ENCODE measurements around the gene CDH19. TPM values are rescaled to one million over a fixed set of nuclear protein-coding genes. Genes with fewer than 3 reads are reported as not detected.
"Not testable (repeated sequence)": the region's sequence is repeated elsewhere in the genome, so short reads cannot be mapped to it uniquely, and the experiment has no call there.

The CDH19 gene
- total RNA-seq, 1 experiment from 2014 or later = not detected

DNA sequence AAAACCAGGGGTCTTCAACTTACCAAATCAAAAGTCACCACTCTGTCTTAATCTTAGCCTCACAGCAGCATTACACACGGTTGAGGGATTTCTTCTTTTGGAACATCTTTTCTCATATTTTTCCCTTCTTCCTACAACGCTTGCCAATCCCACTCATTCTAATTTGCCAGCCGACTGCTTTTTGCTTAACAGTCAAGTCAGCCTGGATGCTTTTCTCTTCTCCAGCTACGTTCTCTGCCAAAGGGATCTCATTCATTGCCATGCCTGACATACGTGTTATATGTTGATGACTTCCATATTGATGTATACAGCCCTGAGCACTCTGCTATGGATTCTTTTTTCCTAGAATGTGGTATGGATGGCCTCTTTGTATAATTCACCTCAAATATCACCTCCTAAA is 37.3 kb downstream of the CDH19 start:
- no peak for DNase-seq (ENCODE audit: low read depth)

DNA sequence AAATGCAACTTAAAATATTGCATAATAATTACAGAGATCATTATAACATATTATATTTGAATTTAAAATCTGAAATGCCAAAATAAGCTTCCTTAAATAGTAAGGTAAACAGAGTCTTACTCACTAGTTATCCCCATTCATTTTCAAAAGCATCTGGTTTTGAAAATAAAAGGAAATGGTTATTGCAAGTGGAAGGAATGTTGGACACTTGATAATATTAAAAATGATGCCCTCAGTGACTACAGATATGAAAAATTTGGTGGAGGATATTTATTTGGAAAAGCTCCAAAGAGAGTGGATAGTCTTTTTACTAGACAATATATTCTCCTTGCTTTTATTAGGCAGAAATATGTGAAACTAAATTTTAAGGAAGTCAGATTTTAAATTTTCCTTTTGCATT is 39.7 kb downstream of the CDH19 start:
- DNase-seq (ENCODE audit: low read depth) = no peak

DNA sequence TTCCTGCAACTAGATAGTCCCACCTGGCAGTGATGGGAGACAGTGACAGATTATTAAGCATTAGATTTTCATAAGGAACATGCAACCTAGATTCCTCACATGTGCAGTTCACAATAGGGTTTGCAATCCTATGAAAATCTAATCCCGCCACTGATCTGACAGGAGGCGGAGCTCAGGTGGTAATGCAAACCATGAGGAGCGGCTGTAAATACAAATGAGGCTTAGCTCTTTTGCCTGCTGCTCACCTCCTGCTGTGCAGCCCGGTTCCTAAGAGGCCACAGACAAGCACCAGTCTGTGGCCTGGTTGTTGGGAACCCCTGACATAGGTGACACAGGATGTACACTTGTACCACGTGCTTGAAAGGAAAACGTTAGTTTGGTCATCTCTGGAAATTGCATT is 41.6 kb downstream of the CDH19 start:
- DNase-seq (ENCODE audit: low read depth) = no peak

DNA sequence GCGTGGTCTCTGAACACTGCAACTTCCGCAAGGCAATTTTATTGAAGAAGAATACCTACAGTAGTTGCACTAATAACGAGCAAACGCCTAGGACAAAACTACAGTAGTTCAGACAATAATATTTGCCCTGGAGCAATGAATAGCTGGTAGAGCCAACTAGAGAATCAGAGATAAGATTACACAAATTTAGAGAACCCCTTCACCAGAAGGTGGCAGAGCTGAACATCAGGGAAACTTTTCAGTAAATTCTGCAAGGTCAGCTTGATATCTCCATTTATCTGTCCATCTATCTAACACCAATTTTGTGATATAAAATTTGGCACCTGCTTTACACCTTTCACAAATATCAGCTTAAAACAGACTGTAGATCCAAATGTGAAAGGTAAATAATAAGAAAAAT is 43.8 kb downstream of the CDH19 start:
- no peak for DNase-seq (ENCODE audit: low read depth)

DNA sequence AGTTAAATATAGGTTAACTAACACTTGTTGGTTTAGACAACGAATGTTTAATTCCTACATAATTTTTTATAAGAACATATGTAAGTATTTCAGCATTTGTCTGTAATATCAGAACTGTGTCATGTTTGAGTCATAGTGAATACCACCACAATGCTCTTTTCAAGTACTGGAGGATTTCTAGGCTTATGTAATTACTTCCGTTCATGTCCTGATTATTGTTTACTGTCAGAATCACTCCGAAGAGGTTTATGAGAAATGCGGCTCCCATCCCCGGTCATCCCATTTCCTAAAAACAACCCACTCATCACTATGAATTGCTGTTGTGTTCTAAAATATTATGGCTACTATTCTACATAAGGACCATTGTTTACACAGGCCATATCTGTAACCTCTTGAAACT is 45.1 kb downstream of the CDH19 start:
- DNase-seq (ENCODE audit: low read depth) = no peak

DNA sequence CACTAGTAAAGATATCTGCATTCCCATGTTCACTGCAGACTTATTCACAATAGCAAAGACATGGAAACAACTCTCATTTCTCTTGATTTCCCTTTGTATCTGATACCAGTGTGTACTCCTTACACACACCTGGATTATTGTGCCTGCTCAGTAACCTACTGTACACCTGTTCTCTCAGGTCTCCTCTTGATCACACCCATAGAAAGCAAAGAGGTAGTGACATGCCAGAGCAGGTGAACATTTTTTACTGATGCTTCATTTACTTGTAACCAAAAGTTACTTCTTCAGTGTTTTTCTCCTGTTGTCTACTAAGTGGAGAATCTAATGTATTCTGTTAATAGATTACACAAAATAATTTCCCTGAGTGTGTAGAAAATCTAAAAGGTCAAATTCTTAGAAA is 46.8 kb downstream of the CDH19 start:
- DNase-seq (ENCODE audit: low read depth) = no peak

DNA sequence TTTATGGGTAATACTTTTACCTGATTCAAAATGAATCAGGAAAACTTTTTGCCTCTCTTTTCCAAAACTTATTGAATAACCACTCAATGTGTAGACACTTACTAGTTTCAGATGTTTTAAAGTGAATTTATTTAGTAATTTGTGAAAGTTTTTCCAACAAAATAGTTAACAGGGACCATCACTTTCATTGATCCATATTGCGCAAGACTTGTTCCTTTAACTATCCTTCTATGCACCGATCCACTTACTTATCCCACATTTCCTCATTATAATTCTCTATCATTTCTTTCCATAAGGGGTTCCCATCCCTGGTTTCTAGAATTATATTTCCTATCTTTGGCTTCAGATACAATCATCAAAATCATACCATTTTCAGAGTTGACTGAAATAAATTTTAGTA is 48.3 kb downstream of the CDH19 start:
- DNase-seq (ENCODE audit: low read depth) = no peak

DNA sequence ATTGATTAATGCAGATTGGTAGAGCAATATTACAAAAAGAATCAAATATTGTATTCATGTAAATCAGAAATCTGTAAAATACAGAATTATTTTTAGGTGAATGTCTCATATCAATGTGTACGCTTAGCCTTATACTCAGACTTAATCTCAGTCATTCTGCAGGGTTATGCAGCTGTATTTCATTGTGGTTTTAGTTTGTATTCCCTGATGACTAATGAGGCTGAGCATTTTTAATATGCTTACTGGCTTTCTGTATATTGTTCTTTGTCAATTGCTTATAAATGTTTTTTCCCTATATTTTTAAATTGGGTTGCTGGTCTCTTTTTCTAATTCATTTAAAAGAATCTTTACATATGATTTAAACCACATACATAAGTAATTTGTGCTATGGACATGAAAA is 50.1 kb downstream of the CDH19 start:
- no peak for DNase-seq (ENCODE audit: low read depth)

DNA sequence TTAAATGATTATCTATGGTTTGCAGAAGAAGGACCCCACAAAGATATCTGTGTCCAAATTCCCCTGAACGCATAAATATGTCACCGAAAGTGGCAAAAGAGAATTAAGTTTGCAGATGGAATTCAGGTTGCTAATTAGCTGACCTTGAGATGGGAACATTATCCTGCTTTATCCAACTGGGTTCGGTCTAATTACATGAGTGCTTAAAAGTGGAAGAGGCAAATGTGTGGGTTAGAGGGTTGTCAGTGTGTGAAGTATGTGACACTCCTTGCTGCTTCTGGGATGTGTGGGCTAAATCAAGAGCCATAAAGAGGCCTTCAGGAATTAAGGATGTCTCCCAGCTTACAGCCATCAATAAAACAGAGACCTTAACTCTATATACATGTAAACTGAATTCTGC is 53.5 kb downstream of the CDH19 start:
- no peak for DNase-seq (ENCODE audit: low read depth)

DNA sequence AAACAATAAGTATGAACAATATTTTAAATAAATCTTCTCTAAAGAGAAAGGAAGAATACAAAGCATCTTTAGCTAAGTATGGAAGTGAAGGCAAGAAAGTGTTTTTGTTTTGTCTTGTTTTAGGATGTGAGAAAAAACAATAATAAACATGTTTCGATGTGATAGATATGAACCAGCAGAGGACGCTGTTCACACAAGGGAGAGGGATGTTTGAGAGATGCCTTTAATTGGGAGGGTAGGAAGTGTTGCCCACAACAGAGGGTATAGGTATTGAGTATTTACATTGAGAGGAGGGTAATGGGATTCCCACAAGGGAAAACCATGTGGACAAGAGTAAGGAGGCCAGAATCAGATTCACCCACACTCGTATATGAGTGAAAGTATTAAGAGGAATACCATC is 55.1 kb downstream of the CDH19 start:
- DNase-seq (ENCODE audit: low read depth) = no peak

DNA sequence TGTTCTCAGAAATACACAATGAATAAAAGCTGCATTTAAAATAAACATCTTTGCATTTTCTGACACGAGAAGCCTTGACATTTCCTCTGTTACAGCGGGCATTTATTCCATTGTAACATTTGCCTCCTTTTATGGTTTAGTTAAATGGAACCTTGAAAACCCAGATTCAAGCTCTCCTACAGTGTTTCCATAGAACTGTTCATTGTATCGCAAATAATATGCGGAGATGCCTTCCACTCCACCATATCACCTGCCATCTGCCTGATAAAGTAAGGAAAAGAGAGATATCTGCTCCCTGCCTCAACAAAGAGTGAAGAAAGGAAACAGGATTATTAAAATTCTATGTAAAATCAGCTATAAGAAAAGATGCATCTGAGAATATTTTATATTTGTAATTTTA is 69.8 kb downstream of the CDH19 start:
- no peak for DNase-seq (ENCODE audit: low read depth)

DNA sequence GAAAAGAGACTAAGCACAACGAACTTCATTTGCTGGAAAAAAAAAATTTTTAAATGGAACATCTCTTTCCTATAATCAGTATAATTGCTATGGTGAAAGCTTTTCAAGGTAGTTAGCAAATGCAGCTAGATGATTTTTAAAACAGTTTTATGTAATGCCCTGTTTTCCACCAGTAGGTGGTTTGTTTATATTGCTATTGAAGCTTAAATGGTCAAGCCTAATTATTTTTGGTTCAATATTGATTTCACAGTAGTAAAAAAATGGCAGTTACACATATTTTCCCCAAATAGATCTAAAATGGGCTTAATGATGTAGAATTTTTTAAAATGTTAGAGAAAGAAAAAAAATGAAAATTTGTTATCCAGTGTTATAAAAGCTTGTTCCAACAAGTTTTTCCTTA is 70.2 kb downstream of the CDH19 start:
- DNase-seq (ENCODE audit: low read depth) = no peak

DNA sequence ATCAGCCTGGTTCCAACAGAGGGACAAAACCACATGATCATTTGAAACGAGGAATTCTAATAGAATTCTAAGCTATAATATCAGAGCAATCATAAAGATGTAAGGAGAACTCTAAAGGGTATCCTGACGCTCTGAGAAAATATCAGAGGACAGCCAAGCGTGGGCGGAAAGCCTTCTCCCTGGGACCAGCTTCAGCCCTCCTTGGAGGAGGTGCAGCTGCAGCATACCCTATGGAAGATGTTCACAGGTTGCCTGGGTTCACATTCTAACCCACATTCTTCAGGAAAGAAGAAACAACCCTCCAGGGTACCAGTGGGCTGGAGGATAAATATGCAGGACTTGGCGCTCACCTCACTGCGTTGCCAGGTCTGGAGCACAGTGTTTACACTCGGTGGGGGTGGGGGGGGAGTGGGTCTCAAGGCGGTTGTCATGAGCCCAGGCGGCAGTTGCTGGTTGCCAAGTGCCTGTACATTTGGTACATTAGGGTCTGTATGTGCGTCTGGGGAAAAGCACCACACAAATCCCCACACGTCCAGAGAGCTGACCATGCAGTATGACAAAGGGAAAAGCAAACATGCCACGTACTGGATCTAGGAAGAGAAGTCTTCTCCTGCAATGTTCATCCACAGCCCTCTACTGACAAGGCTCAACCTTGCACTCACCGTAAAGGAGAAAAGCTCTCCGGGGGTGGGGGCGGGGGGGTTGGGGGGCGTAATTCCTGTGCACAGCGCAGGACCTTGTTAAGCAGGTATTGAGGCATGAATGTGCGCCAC is 80.5 kb downstream of the CDH19 start:
- DNase-seq (ENCODE audit: low read depth) = no peak

DNA sequence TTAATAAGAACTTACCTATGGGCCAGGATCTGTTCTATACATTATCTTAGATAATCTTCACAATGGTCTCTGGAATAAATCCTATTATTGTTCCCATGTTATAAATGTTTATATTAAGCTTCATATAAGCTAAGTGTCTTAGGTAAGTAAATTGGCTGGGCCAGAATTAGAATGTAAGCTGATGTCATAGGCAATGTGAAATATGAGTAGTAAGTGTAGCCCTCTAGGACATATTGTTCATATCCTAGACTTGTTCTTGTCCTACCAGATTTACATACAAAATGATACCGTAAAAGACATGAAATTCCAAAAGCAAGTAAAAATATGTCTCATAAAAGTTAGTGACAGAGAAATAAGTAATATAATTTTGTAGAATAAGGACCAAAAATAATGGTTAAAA is 89.9 kb downstream of the CDH19 start:
- no peak for DNase-seq (ENCODE audit: low read depth)

DNA sequence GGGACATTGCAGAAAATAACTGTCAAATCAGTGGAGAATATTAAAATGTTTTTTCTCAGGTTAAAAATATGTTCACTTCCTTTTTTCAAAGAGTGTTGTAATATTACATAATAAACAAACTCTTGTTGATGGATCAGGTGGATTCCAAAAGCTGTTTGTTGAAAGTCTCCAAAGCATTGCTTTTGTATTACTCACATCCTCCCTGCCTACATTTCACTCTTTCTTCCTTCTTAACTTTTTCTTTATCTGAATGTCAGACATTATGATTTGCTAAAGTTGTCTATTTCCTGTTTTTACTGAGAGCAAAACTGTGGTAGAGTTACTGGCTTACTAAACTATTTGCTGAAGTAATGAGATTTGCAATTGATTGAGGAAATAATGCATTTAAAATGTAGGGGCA is 92.1 kb downstream of the CDH19 start:
- DNase-seq (ENCODE audit: low read depth) = no peak

DNA sequence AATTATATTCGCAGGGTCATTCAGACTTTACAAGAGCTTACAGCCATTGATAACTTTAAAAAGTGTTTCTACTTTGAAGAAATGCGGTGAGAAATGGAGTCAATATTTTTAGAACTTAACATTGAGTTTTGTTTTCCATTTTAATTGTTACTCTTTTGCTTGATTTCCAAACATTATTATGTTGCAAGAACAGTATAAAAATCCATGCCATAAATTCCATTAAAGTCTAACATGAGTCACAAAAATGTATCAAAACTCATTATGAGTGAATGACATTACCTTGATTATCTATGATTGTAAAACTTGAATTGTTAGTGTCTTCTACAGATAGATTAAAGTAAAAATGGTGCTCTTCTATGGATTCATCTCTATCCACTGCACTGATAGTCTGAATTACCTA is 92.6 kb downstream of the CDH19 start:
- no peak for DNase-seq (ENCODE audit: low read depth)

DNA sequence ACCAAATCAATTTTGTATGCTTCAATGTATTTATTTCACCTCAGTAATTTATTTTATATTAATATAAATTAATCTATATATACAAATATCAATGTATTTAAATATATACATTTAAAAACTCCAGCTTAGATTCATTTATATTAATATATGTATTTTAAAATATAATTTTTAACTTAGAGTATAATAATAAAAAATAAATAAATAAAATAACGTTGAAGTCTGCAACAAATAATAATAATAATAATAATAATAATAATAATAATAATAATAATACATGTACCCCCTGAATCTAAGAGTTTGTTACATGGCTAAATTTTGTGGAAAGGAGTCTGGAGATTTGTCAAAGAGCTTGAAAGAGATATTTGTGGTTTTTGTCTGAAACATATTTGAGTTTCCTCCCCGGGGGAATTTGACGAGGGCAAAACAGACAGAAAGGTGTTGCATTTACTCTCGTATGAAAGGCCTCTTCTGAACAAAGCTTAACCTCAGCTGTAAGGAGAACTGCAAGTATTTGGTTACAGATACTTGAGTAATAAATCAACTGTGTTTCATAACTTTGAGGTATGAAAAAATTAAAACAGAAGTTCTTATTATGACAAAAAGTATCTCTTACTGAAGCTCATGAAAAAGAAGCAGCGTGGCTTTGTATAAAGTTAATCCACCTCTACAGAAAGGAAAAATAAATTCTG is 93.4 kb downstream of the CDH19 start:
- no peak for DNase-seq (ENCODE audit: low read depth)

DNA sequence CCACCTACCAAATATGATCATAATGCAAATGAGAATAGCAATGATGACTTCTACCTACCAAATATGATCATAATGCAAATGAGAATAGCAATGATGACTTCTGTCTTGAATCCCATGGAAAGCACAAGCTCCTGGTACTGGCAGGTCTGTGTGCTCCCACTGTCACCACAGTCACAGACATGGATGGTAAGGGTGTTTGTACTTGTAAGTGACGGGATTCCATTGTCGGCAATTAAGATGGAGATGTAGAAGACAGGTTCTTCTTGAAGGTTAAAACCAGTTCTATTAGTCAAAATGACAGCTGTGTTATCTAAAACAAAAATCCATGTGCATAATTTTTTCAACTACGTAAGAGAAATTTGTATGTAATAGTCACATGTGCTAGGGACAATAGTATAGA is 95.0 kb downstream of the CDH19 start:
- DNase-seq (ENCODE audit: low read depth) = no peak

DNA sequence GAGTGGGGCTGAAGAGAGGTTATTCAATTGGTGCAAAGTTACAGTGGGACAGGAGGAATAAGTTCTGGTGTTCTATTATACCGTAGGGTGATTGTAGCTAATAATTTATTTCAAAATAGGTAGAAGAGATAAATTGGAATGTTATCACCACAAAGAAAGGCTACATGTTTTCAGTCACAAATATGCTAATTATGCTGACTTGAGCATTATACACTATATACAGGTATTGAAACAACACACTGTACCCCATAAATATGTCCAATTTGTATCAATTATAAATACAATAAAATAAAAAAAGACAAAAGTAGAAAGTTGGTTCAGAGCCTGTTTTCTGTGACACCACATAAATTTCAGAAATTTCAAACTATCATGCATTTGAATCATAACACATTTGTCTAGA is 97.7 kb downstream of the CDH19 start:
- no peak for DNase-seq (ENCODE audit: low read depth)

DNA sequence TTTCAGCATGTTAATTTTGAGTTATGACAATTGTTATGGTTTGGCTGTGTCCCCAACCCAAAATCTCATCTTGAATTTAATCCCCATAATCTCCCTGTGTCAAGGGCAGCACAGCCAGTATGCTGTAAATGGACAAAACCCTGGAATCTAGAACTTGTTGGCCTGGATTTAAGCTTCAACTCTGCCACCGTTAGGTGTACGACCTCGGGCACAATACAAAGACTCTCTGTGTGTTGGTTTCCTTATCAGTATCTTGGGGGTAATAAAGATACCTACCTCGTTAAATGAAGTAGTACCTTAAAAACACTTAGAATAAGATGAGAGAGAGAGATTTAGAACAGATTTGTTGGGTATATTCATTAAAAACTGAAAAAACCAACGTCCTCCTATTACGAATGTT is 106.5 kb downstream of the CDH19 start:
- DNase-seq (ENCODE audit: low read depth) = no peak

DNA sequence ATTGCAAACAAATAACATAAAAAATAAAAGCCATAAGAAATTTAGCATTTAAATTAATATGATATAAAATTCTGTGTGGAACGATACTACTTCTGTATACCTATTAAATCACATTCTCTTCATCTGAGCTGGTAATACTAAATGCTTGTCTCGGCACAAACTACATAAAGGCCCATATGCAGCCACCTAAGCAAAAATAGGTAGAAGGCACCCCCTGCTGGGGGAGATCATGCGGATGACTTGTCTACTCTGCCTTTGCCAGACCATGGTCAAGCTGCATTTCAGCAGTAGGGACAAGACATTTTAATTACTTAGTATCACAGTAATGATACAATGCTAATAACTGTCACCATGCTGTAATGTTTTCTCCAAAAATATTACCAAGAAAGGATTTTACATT is 108.0 kb downstream of the CDH19 start:
- DNase-seq (ENCODE audit: low read depth) = no peak

DNA sequence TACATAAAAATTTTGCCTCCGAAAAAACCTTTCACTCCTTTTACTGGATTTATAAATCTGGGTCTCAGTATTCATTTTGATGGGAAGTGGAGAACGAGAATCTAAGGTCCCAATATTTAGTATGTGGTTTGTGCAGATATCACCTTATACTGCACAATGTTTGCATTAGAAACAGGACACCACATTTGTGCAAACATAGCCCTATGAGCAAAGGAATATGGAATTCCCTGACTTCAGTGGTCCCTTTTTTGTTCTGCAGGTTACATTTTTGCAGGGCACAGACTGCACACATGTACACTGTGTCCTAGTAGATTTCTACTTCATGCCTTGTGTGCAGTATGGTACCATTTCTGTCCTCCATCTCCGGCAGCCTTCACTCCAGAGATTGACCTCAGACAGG is 130.0 kb downstream of the CDH19 start:
- DNase-seq (ENCODE audit: low read depth) = no peak

DNA sequence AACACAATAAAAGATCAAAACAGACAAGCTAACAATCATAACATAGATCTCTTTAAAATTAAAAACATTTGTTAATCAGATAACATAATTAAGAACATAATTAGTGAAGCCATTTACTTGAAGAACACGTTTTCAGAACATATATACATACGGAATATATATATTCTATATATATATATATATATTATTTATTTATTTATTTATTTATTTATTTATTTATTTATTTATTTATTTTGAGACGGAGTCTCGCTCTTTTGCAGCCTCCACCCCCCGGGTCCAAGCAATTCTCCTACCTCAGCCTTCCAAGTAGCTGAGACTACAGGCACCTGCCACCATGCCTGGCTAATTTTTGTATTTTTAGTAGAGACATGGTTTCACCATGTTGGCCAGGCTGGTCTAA is 137.7 kb downstream of the CDH19 start:
- DNase-seq (ENCODE audit: low read depth) = not testable (repeated sequence)

DNA sequence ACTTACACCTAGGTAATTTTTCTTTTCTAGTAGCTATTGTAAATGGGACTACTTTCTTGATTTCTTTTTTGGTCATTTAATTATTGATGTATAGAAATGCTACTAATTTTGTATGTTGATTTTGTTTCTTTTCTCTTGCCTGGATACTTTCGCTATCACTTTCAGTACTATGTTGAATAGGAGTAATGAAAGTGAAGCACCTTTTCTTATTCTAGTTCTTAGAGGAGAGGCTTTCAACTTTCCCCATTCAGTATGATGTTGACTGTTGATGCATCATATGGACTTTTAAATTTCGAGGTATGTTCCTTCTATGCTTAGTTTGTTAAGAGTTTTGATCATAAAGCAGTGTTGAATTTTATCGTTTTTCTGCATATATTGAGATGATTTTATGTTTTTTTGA is 142.5 kb downstream of the CDH19 start:
- DNase-seq (ENCODE audit: low read depth) = no peak

Measured in Daoy (cell line).